Activated CD8-positive, alpha-beta T cell treated with anti-CD3 and anti-CD28 coated beads for 36 hours (primary cell): Measurements from ENCODE around the gene HTR3B. TPM values are rescaled to one million over a fixed set of nuclear protein-coding genes. Genes with fewer than 3 reads are reported as not detected.

ENCODE experiments used
- ATAC-seq: fragments of 200-7000 bp; cut with Tn5 transposase; one replicate; pipeline ENCODE4 v1.10.0; 2021; ENCODE audit warnings: mild to moderate bottlenecking, moderate library complexity
- CTCF ChIA-PET: fragments of 350-600 bp; sonication (Branson Sonifier 250); formaldehyde crosslinking; loops from one replicate; lab custom pipeline; 2021; ENCODE audit warnings: antibody characterized with exemption; lab: Charles Lee
- POLR2A ChIA-PET: fragments of 350-600 bp; sonication (Branson Sonifier 250); formaldehyde crosslinking; loops from one replicate; lab custom pipeline; 2021; ENCODE audit warnings: antibody characterized with exemption; lab: Charles Lee
- DNase-seq: peaks from one replicate; pipeline ENCODE4 v3.0.0-alpha.2; 2020
- H3K27ac Mint-ChIP-seq: one replicate; pipeline ENCODE4 v1.8.0; 2021; ENCODE audit warnings: mild to moderate bottlenecking, mixed read lengths
- H3K27me3 Mint-ChIP-seq: one replicate; pipeline ENCODE4 v1.8.0; 2021; ENCODE audit warnings: mixed read lengths
- H3K36me3 Mint-ChIP-seq: one replicate; pipeline ENCODE4 v1.8.0; 2021; ENCODE audit warnings: low read depth, mixed read lengths
- H3K4me1 Mint-ChIP-seq: one replicate; pipeline ENCODE4 v1.8.0; 2021; ENCODE audit warnings: low read depth, mixed read lengths
- H3K4me3 Mint-ChIP-seq: one replicate; pipeline ENCODE4 v1.8.0; 2021; ENCODE audit warnings: mild to moderate bottlenecking, moderate library complexity, mixed read lengths
- H3K9me3 Mint-ChIP-seq: one replicate; pipeline ENCODE4 v1.8.0; 2021; ENCODE audit warnings: mixed read lengths
- CTCF ChIP-seq: fragments of 200-600 bp; IDR thresholded peaks from one replicate; pipeline ENCODE4 v1.8.0; 2022; ENCODE audit warnings: antibody characterized with exemption, mild to moderate bottlenecking
- intact Hi-C: fragments of 100-400 bp; cut with micrococcal nuclease; formaldehyde crosslinking; loops from one replicate; pipeline ENCODE4 v1.10.0; 2022
- total RNA-seq, 2 experiments: library from RNA; stranded (reverse); gene quantifications; one replicate each; pipeline ENCODE4 v1.2.3, GENCODE V29; 2021

HTR3B gene
- total RNA-seq, 2 experiments from 2014 or later = not detected

- Mint-ChIP-seq H3K4me3 (no peak overlapping the region), H3K4me1 (peaks cover 17% of the 10 kb centered on the region), H3K9me3 (no peaks in the 10 kb centered on the region), H3K36me3 (peaks cover 10% of the 10 kb centered on the region), H3K27ac (peak overlapping the region; percentile 25), H3K27me3 (no peaks in the 10 kb centered on the region)
- DNase-seq (peak; percentile 12), ATAC-seq (peak; percentile 86)
- intact Hi-C loops = no loop called here
- ChIA-PET POLR2A (no interaction called here), CTCF (interaction anchor here (1.3 kb wide), 1 partner anchor 34 kb away, joined by 3 read pairs; no protein-coding TSS in a partner anchor)
- no peak for TF ChIP-seq CTCF
These were observed 42.2 kb upstream of the HTR3B start for GRCh38 chr11:113862435-113862834.

GRCh38 chr11:113864410-113864809 lies 40.2 kb upstream of the HTR3B start:
- no peak for ATAC-seq
- CTCF ChIA-PET = no interaction called here

GRCh38 chr11:113865873-113866272 lies 38.7 kb upstream of the HTR3B start:
- CTCF ChIA-PET = no interaction called here
- POLR2A ChIA-PET = no interaction called here
- H3K4me3 Mint-ChIP-seq = no peak overlapping the region
- intact Hi-C loops = no loop called here
- H3K36me3 Mint-ChIP-seq = peaks cover 10% of the 10 kb centered on the region
- DNase-seq = no peak
- peaks cover 19% of the 10 kb centered on the region for H3K4me1 Mint-ChIP-seq
- TF ChIP-seq CTCF = no peak
- H3K27me3 Mint-ChIP-seq = no peaks in the 10 kb centered on the region
- no peak for ATAC-seq
- no peak overlapping the region for H3K27ac Mint-ChIP-seq
- no peaks in the 10 kb centered on the region for H3K9me3 Mint-ChIP-seq

More at GRCh38 chr11:113864410-113864809, 40.2 kb upstream of the HTR3B start:
- no peaks in the 10 kb centered on the region for H3K27me3 Mint-ChIP-seq
- no peak overlapping the region for H3K27ac Mint-ChIP-seq
- DNase-seq = no peak
- no peaks in the 10 kb centered on the region for H3K9me3 Mint-ChIP-seq
- POLR2A ChIA-PET = no interaction called here
- peaks cover 10% of the 10 kb centered on the region for H3K36me3 Mint-ChIP-seq
- TF ChIP-seq CTCF = no peak
- intact Hi-C loops = no loop called here
- no peak overlapping the region for H3K4me3 Mint-ChIP-seq
- peaks cover 22% of the 10 kb centered on the region for H3K4me1 Mint-ChIP-seq

GRCh38 chr11:113867843-113868503 lies 36.6 kb upstream of the HTR3B start:
- CTCF ChIA-PET = interaction anchor here (1.8 kb wide), 1 partner anchor 62 kb away, joined by 4 read pairs; no protein-coding TSS in a partner anchor
- TF ChIP-seq CTCF = no peak
- no peak for ATAC-seq
- no peak for DNase-seq
- Mint-ChIP-seq H3K36me3 (peaks cover 11% of the 10 kb centered on the region), H3K4me3 (no peak overlapping the region), H3K27ac (peak overlapping the region; percentile 70), H3K27me3 (no peaks in the 10 kb centered on the region), H3K4me1 (peaks cover 22% of the 10 kb centered on the region), H3K9me3 (no peaks in the 10 kb centered on the region)
- intact Hi-C loops = no loop called here
- POLR2A ChIA-PET = interaction anchor here (0.6 kb wide), 1 partner anchor 34 kb away, joined by 3 read pairs; no protein-coding TSS in a partner anchor

- H3K4me1 Mint-ChIP-seq = peaks cover 38% of the 10 kb centered on the region
- intact Hi-C loops = no loop called here
- ChIA-PET CTCF (interaction anchor here (1.5 kb wide), 1 partner anchor 25 kb away, joined by 4 read pairs; no protein-coding TSS in a partner anchor), POLR2A (no interaction called here)
- ATAC-seq (no peak), DNase-seq (no peak)
- TF ChIP-seq CTCF = no peak
- no peak overlapping the region for H3K27ac Mint-ChIP-seq
- no peak overlapping the region for H3K4me3 Mint-ChIP-seq
- no peaks in the 10 kb centered on the region for H3K27me3 Mint-ChIP-seq
- H3K36me3 Mint-ChIP-seq = peaks cover 13% of the 10 kb centered on the region
- no peaks in the 10 kb centered on the region for H3K9me3 Mint-ChIP-seq
These were observed 33.3 kb upstream of the HTR3B start for GRCh38 chr11:113871336-113871735.
